ENCODE results near the gene ZNF154.

ZNF154 gene

DNA sequence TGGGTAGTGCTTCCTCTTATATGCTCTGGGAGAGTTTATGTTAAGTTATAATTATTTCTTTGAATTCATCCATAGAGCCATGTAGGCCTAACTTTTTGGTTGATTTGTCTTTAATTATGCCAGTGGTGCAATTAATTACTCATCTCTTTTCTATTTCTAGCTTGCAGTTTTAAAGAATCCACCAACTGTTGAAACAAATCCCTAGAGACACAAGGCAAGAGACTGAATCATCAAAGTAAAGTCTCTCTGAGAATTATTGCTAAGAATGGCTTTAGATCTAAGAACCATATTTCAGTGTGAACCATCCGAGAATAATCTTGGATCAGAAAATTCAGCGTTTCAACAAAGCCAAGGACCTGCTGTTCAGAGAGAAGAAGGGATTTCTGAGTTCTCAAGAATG lies 33.1 kb downstream of the ZNF154 start:
- no peak for DNase-seq (ENCODE audit: low spot score)

DNA sequence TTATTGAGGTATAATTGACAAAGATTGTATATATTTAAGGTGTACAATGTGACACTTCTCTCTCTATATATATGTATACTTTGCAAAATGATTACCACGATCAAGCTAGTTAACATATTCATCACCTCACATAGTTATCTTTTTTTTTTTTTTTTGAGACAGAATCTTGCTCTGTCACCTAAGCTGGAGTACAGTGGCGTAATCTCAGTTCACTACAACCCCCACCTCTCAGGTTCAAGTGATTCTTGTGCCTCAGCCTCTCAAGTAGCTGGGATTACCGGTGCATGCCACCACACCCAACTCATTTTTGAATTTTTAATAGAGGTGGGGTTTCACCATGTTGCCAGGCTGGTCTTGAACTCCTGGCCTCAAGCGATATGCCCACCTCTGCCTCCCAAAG lies 36.5 kb downstream of the ZNF154 start:
- DNase-seq (ENCODE audit: low spot score) = no peak

DNA sequence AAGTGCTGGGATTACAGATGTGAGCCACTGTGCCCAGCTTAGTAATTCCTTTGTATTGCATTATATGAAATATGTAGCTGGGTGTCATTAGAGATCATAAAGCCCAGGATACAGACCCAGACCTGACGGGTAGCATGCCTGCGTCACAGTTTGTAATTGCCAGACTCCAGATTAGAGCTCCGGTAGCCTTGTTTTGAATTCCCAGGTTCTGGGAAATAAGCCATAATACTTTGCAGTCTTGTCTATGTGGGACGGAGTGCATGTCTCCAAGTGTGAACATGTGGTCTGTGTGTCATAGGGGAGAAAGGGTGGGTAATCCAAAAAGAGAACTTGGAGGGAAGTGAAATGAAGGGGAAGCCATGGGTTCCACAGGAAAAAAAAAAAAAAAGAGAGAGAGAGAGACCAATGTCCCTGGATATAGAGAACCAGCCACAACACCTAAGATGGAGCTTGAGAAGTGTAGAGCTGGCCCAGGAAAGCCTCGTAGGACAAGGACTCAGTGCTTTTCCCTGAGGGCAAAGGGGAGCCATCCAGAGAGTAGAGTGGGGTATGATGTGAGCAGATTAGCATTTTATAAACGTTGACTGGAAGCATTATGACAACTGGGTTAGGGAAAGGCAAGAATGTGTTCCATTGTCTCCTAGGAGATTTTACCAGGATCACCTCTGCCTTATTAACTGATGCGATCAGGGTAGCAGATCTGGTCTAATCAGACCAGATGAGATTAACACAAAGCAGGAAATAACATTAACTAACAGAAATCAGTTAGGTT lies 37.7 kb downstream of the ZNF154 start:
- DNase-seq (ENCODE audit: low spot score) = no peak

DNA sequence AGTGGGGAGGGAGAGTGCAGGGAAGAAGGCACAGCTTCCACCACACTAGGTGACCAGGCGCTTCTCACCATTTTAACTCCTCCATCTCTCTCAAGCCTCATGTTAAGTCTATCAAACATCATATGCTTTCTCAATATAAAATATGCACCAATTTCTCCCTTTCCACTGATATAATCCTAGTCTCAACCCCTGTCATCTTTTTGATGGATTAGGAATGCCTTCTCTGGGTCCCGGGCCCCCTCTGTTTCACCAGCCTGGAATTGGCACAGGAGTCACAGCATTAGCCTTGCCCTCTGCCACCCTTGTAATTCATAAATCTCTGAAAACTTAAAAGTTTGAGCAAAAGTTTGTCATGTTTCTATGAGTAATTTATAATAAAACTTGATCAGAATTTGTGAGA lies 40.4 kb downstream of the ZNF154 start, which contains the start of gene ZSCAN4:
ZSCAN4 (plus strand) TSS at position 301 of the 400 bp plus-strand sequence. CDS start 7,211 bp downstream, outside the sequence.
- no peak for DNase-seq (ENCODE audit: low spot score)

DNA sequence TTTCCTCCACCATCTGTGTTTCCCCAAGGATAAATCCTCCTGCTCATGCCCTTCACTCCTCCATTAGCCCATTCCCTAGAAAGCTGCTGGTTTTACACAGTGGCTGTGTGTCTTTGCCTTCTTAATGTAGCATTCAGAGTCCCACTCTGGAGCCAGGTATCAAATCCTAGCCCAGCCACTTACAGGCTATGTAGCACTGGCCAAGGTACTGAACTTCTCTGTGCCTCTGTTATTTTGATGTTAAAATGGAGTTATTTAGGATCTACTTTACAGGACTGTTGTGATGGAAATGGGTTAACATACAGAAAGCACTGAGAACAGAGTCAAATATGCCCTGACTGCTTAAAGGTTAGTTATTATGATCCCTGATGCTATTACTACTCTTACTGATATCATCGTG lies 41.8 kb downstream of the ZNF154 start:
- DNase-seq (ENCODE audit: low spot score) = no peak

DNA sequence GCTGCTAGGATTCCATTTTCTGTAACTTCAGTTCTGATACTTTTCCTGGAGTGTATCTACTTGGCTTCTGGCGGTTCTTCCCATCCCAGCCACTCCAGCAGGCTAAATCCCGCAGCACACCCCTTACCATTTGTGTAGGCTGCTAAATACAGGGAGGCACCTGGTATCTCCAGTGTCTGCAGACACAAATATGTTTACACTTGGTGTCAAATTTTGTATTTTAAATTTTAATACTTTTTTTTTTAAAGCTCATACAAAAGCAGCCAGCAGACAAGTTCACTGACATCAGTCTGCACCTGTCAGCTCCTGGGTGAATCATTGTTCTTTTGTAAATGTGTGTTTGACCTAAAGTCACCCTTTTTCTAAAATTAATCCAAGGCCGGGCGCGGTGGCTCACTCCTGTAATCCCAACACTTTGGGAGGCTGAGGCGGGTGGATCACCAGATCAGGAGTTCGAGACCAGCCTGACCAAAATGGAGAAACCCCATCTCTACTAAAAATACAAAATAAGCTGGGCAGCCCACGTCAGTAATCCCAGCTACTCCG lies 43.7 kb downstream of the ZNF154 start:
- no peak for DNase-seq (ENCODE audit: low spot score)

DNA sequence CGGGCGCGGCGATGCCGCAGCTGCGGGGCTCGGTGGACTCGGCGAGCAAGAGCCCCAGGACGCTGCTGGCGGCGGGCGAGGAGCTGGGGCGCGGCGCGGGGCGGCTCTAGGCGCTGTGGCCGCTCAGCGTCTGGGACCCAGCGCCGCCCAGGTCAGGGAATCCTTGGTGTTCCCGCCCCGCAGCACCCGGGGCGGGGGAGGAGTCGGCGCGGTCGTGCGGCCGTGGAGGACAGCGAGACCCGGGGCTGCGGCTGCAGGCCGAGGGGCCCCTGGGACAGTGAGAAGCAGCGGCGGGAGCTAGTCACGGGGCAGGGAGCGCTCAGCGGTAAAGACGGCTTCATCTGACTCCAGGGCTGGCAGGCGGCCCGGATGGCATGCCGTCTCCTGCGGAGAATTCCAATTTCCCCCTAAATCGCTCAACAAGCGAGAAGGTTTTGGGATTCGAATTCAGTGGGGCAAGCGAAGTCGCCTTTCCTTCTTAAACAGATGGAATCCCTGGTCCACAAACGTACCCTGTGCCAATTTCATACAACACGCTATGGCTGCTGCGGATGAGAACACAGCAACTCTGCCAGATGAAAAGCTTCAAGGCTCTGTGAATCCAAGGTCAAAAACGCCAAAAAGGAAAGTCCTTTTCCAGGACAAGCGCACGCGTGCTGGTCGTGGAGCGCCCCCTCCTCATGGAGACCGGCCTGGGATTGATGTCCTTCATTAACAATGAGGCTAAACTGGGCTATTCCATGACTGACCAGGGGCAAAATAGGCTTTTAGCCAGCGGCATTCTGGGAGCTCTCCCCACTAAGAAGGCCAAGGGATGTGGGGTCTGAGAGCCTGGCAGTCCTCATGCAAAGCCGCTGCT lies 44.5 kb downstream of the ZNF154 start:
- DNase-seq (ENCODE audit: low spot score) = no peak

DNA sequence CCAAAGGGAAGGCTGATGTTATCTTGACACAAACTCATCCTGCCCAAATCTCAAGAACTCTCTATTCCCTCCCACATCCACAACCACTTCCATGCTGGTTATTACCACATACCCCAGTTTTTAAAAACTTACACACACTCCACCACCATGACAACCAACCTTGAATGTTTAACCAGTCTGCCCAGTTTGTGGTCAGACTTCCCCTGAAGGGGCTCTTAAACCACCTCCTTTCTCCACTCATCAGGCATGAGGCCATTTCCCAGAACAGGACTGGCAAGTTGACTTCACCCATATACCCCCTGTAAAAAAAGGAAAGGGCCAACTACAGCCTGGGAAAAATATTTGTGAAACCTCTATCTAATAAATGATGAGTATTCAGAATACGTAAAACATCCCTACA lies 52.7 kb downstream of the ZNF154 start:
- DNase-seq (ENCODE audit: low spot score) = no peak

DNA sequence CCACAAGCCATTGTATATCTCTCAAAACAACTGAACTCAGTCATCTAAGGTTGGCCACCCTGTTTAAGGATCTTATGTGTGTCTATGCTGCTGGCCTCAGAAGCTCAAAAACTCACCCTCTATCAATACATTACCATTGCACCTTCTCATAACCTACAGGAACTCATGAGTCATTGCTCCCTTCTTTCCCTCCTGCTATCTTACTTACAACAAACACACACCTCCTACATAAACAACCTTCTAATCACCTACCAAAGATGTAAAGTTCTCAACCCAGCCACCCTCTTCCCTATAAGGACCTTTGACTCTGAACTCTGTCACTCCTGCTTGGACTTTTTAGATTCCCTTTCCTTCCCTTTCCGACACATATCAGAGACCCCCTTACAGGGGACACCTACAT lies 53.6 kb downstream of the ZNF154 start:
- no peak for DNase-seq (ENCODE audit: low spot score)

DNA sequence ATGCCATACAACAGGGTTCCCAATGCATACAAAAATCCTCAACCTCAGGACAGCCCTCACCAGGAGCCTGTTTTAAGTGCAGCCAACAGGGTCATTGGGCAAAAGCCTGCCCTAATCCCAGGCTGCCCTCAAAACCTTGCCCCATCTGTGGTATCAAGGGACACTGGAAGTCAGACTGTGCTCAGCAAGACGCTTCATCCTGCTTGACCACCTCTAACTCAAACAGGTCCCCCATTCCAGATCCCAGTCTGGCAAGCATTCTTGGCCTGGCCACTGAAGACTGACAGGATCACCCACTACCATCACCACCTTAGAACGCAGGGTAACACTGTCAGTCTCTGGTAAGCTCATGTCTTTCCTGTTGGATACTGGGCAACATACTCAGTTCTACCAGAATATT lies 55.3 kb downstream of the ZNF154 start:
- DNase-seq (ENCODE audit: low spot score) = no peak

DNA sequence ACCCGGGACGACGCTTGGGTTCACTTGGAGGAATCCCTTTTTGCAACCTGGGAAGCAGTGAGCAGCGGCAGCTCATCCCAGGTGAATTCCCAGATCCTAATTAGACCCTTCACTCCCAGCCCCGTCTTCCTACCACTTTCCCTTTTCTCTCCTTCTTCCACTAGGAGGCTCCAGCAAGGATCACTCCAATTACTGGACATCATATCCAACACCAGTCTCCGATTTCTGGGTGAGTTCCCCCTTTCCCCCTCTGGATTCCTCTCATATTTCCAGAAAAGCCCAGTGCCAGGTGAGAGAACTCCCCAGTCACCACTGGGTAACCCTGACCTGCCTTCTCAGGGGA lies 57.4 kb downstream of the ZNF154 start:
- DNase-seq (ENCODE audit: low spot score) = no peak

DNA sequence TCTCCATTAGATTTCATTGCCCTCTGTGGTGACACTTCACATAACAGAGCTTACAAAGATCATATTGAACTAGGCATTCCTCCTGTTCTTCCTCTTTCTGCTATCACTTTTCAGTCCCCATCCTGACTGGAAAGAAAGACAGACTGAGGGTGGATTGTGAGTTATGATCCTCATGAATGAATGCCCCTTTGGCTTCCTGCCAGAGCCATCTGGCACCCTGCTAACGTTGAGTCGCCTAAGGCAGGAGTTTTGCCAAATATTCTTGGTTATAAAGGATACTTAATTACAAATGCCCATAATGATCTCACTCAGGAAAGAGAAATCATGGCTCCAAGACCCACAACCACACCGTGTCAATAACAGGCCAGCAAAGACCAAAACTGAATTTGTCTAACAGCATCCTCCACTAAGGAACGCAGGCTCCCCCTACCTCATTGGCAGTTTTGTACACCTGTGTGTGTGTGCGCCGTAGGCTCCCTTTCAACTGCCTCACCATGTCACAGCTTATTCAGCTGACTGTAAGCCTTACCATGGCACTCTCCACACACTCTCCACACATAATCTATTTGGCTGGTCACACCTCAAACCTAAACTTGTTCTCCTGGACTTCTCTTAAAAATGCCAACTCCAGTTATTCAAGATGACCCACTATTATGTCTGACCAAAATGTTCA lies 60.5 kb downstream of the ZNF154 start:
- DNase-seq (ENCODE audit: low spot score) = no peak
